ENCODE results near the gene TOMM22.

The TOMM22 gene

GRCh38 chr22:38696606-38697424, 15.1 kb downstream of the TOMM22 start:
- DNase-seq, result peak; percentile 58 to 65

GRCh38 chr22:38697425-38698089, 15.8 kb downstream of the TOMM22 start:
- DNase-seq, result no peak

- DNase-seq, result no peak
These were observed 16.8 kb downstream of the TOMM22 start for GRCh38 chr22:38698407-38699094.

- no peak for DNase-seq
These were observed 17.4 kb downstream of the TOMM22 start for GRCh38 chr22:38699143-38699542.

GRCh38 chr22:38699784-38700183, 18.0 kb downstream of the TOMM22 start:
- no peak for DNase-seq

GRCh38 chr22:38700270-38700788, 18.6 kb downstream of the TOMM22 start:
- peak; percentile 70 to 77 for DNase-seq

GRCh38 chr22:38700789-38701628, 19.3 kb downstream of the TOMM22 start, which contains the start of gene JOSD1:
JOSD1 (minus strand) TSS chr22:38700943; CDS start chr22:38699987, 956 bp downstream.
- peak; percentile 91 to 98 for DNase-seq

GRCh38 chr22:38704654-38705234, 23.0 kb downstream of the TOMM22 start:
- DNase-seq, result peak in 1 of 2 donors; percentile 14

GRCh38 chr22:38705235-38706100, 23.7 kb downstream of the TOMM22 start, which contains the start of gene GTPBP1:
GTPBP1 (plus strand) TSS chr22:38705944; CDS start chr22:38705956, 12 bp downstream.
- peak; percentile 100 for DNase-seq

- DNase-seq, result peak; percentile 33 to 55
These were observed 24.5 kb downstream of the TOMM22 start for GRCh38 chr22:38706101-38706900.

GRCh38 chr22:38706901-38707195, 25.1 kb downstream of the TOMM22 start:
- peak in 1 of 2 donors; percentile 63 for DNase-seq

GRCh38 chr22:38707346-38707745, 25.6 kb downstream of the TOMM22 start:
- peak; percentile 42 to 53 for DNase-seq

- no peak for DNase-seq
These were observed 26.2 kb downstream of the TOMM22 start for GRCh38 chr22:38707984-38708383.

- DNase-seq, result no peak
These were observed 27.5 kb downstream of the TOMM22 start for GRCh38 chr22:38709306-38709705.

GRCh38 chr22:38710351-38710750, 28.6 kb downstream of the TOMM22 start:
- no peak for DNase-seq

GRCh38 chr22:38710866-38711265, 29.1 kb downstream of the TOMM22 start:
- no peak for DNase-seq

- no peak for DNase-seq
These were observed 30.9 kb downstream of the TOMM22 start for GRCh38 chr22:38712486-38713207.

- DNase-seq, result no peak
These were observed 32.2 kb downstream of the TOMM22 start for GRCh38 chr22:38713921-38714320.

GRCh38 chr22:38715176-38715764, 33.5 kb downstream of the TOMM22 start:
- DNase-seq, result peak; percentile 13 to 23

Data from inflammatory macrophage treated with lipopolysaccharide for 1 hour (primary cell).